HCT116 (cell line): ENCODE results near the gene CHMP1B. TPM values are rescaled to one million over a fixed set of nuclear protein-coding genes. Genes with fewer than 3 reads are reported as not detected.

Source experiments
- ATAC-seq: fragments of 200-7000 bp; cut with Tn5 transposase; 2 replicates; pipeline ENCODE4 v1.9.1; 2020; ENCODE audit warnings: mild to moderate bottlenecking, moderate library complexity
- BruUV-seq: library from RNA; stranded (reverse); fragments of 400-500 nt; replicated peaks from 2 replicates; lab custom pipeline; 2021; lab: Mats Ljungman, UMichigan
- CTCF ChIA-PET: fragments of 300-600 bp; sonication (Branson Sonifier 250); formaldehyde crosslinking; loops from one replicate; lab custom pipeline; 2021; ENCODE audit warnings: antibody characterized with exemption; lab: Charles Lee
- POLR2A ChIA-PET: fragments of 300-600, 350-600 bp; sonication (Branson Sonifier 250); formaldehyde crosslinking; loops from one replicate; lab custom pipeline; 2021; ENCODE audit warnings: antibody characterized with exemption; lab: Charles Lee
- RAD21 ChIA-PET, 2 experiments: fragments of 300-600 bp; sonication (Branson Sonifier 250); formaldehyde crosslinking; loops; one replicate each; lab custom pipeline; 2023; ENCODE audit warnings: low total read pairs in 2 of 2; ENCODE audit not compliant: uncharacterized antibody in 2 of 2, unreplicated experiment in 2 of 2, low non-redundant PET in 1 of 2; lab: Charles Lee
- DNase-seq: peaks from one replicate; pipeline ENCODE4 v3.0.0-alpha.2; 2010; ENCODE audit warnings: low read depth, low spot score
- H2AFZ ChIP-seq: fragments of 200-600 bp; shearing (Covaris generic), sonication (generic); 2 replicates; pipeline ENCODE4 v1.6.1; 2017; ENCODE audit warnings: low read depth, mixed run types, mixed read lengths, antibody characterized with exemption, low read length; ENCODE audit not compliant: poor library complexity, severe bottlenecking
- H3K27ac ChIP-seq: 2 replicates; pipeline ENCODE4 v1.5.1; 2012; ENCODE audit warnings: low read depth, low read length
- H3K27me3 ChIP-seq: fragments of 200-600 bp; sonication (generic); 2 replicates; pipeline ENCODE4 v1.6.1; 2016; ENCODE audit warnings: mixed run types, low read length, mixed read lengths; ENCODE audit not compliant: insufficient read depth
- H3K36me3 ChIP-seq, 2 experiments: fragments of 200-500 bp in 1 of 2; fragments of 200-600 bp in 1 of 2; sonication (Bioruptor generic) in 1 of 2; sonication (generic) in 1 of 2; 2 replicates each; pipeline versions ENCODE4 v1.5.1 to v1.6.1; 2014 to 2016; ENCODE audit warnings: low read length in 2 of 2, inconsistent platforms in 1 of 2, mixed read lengths in 1 of 2, mixed run types in 1 of 2; ENCODE audit not compliant: insufficient read depth in 2 of 2, control insufficient read depth in 1 of 2
- H3K4me1 ChIP-seq, 2 experiments: fragments of 200-600 bp in 1 of 2; sonication (generic) in 1 of 2; 2 replicates each; pipeline versions ENCODE4 v1.5.1 to v1.6.1; 2012 to 2017; ENCODE audit warnings: low read length in 2 of 2, inconsistent platforms in 1 of 2, mild to moderate bottlenecking in 1 of 2, mixed read lengths in 1 of 2, mixed run types in 1 of 2, moderate library complexity in 1 of 2; ENCODE audit not compliant: insufficient read depth in 2 of 2, control insufficient read depth in 1 of 2
- H3K4me2 ChIP-seq: fragments of 200-600 bp; sonication (generic); 2 replicates; pipeline ENCODE4 v1.6.1; 2017; ENCODE audit warnings: mixed run types, low read length, mixed read lengths
- H3K4me3 ChIP-seq, 2 experiments: fragments of 200-600 bp in 1 of 2; sonication (generic) in 1 of 2; replicated peaks in 1 of 2; 2 replicates each; pipeline ENCODE4 v1.5.1; 2011 to 2016; ENCODE audit warnings: low read length in 2 of 2, control low read depth in 1 of 2, low read depth in 1 of 2, mild to moderate bottlenecking in 1 of 2, mixed read lengths in 1 of 2, mixed run types in 1 of 2
- H3K79me2 ChIP-seq: fragments of 200-600 bp; sonication (generic); 2 replicates; pipeline ENCODE4 v1.6.1; 2017; ENCODE audit warnings: mild to moderate bottlenecking, mixed run types, low read length, moderate library complexity, mixed read lengths; ENCODE audit not compliant: insufficient read depth
- H3K9ac ChIP-seq: fragments of 200-600 bp; sonication (generic); 2 replicates; pipeline ENCODE4 v1.6.1; 2016; ENCODE audit warnings: low read length, mixed read lengths
- H3K9me2 ChIP-seq: fragments of 200-600 bp; sonication (generic), shearing (Covaris generic); 2 replicates; pipeline ENCODE4 v1.6.1; 2017; ENCODE audit warnings: mixed run types, mild to moderate bottlenecking, moderate library complexity; ENCODE audit not compliant: insufficient read depth
- H3K9me3 ChIP-seq, 2 experiments: fragments of 200-500 bp in 1 of 2; fragments of 200-600 bp in 1 of 2; sonication (Bioruptor generic) in 1 of 2; sonication (generic) in 1 of 2; 2 replicates each; pipeline ENCODE4 v1.6.1; 2014 to 2017; ENCODE audit warnings: low read length in 2 of 2, mixed read lengths in 2 of 2, inconsistent platforms in 1 of 2, low read depth in 1 of 2, mild to moderate bottlenecking in 1 of 2, mixed run types in 1 of 2, moderate library complexity in 1 of 2; ENCODE audit not compliant: control insufficient read depth in 1 of 2, insufficient read depth in 1 of 2
- H4K20me1 ChIP-seq: fragments of 200-600 bp; sonication (generic), shearing (Covaris generic); 2 replicates; pipeline ENCODE4 v1.6.1; 2017; ENCODE audit warnings: mixed run types, mild to moderate bottlenecking, moderate library complexity; ENCODE audit not compliant: insufficient read depth
- CBX3 ChIP-seq: IDR thresholded peaks from 2 replicates; pipeline ENCODE4 v1.6.1; 2012; ENCODE audit warnings: low read depth
- CEBPB ChIP-seq: IDR thresholded peaks from 2 replicates; pipeline ENCODE4 v1.6.1; 2012; ENCODE audit warnings: low read depth
- EGR1 ChIP-seq: IDR thresholded peaks from 2 replicates; pipeline ENCODE4 v1.6.1; 2012; ENCODE audit warnings: low read depth
- ELF1 ChIP-seq: IDR thresholded peaks from 2 replicates; pipeline ENCODE4 v1.6.1; 2012; ENCODE audit warnings: low read depth, borderline replicate concordance
- EZH2 ChIP-seq: fragments of 200-600 bp; sonication (generic); IDR thresholded peaks from 2 replicates; pipeline ENCODE4 v1.6.1; 2017; ENCODE audit warnings: antibody characterized with exemption, mixed run types
- EZH2phosphoT487 ChIP-seq: fragments of 200-600 bp; IDR thresholded peaks from 2 replicates; pipeline ENCODE4 v1.6.1; 2018; ENCODE audit warnings: antibody characterized with exemption, borderline replicate concordance
- FOSL1 ChIP-seq: IDR thresholded peaks from 2 replicates; pipeline ENCODE4 v1.6.1; 2012; ENCODE audit warnings: low read depth
- JUND ChIP-seq: IDR thresholded peaks from 2 replicates; pipeline ENCODE4 v1.6.1; 2012
- POLR2A ChIP-seq: IDR thresholded peaks from 2 replicates; pipeline ENCODE4 v1.7.0; 2011; ENCODE audit warnings: borderline replicate concordance; ENCODE audit not compliant: insufficient read depth, insufficient read length; ENCODE audit errors: extremely low read depth
- POLR2AphosphoS5 ChIP-seq: IDR thresholded peaks from 2 replicates; pipeline ENCODE4 v1.6.1; 2011; ENCODE audit warnings: mild to moderate bottlenecking, low read depth, low read length, moderate library complexity
- RAD21 ChIP-seq: IDR thresholded peaks from 2 replicates; pipeline ENCODE4 v1.6.1; 2012; ENCODE audit warnings: low read depth, mild to moderate bottlenecking
- SP1 ChIP-seq: IDR thresholded peaks from 2 replicates; pipeline ENCODE4 v1.6.1; 2012; ENCODE audit warnings: low read depth
- TCF7L2 ChIP-seq: IDR thresholded peaks from 2 replicates; pipeline ENCODE4 v1.7.0; 2011; ENCODE audit warnings: borderline replicate concordance, inconsistent platforms; ENCODE audit not compliant: insufficient read depth, insufficient read length; ENCODE audit errors: extremely low read depth
- YY1 ChIP-seq: IDR thresholded peaks from 2 replicates; pipeline ENCODE4 v1.6.1; 2011; ENCODE audit warnings: low read length, low read depth, moderate library complexity, mild to moderate bottlenecking; ENCODE audit not compliant: insufficient replicate concordance; ENCODE audit errors: extremely low read depth
- intact Hi-C: fragments of 100-400 bp; cut with micrococcal nuclease; formaldehyde crosslinking; loops from 2 replicates; pipeline ENCODE4 v1.10.0; 2022
- total RNA-seq: library from RNA; stranded (reverse); gene quantifications from one replicate; pipeline ENCODE4 v1.2.1, GENCODE V29; 2021; ENCODE audit not compliant: unreplicated experiment
- TF ChIP-seq, protein P1 (sequence below): IDR thresholded peaks from 2 replicates; pipeline ENCODE4 v1.6.1; 2012
- TF ChIP-seq, protein P2 (sequence below), 3 experiments: fragments of 200-600 bp in 1 of 3; sonication (generic) in 1 of 3; IDR thresholded peaks in 2 of 3; conservative IDR thresholded peaks in 1 of 3; 2 replicates each; pipeline ENCODE4 v1.5.1; 2012 to 2017; ENCODE audit warnings: low read depth in 2 of 3, low read length in 2 of 3, antibody characterized with exemption in 1 of 3, borderline replicate concordance in 1 of 3, control low read depth in 1 of 3, mild to moderate bottlenecking in 1 of 3, mixed read lengths in 1 of 3, mixed run types in 1 of 3, moderate library complexity in 1 of 3; ENCODE audit not compliant: insufficient read depth in 1 of 3
- TF ChIP-seq, protein P3 (sequence below): IDR thresholded peaks from 2 replicates; pipeline ENCODE4 v1.6.1; 2012
- TF ChIP-seq, protein P4 (sequence below): IDR thresholded peaks from 2 replicates; pipeline ENCODE4 v1.6.1; 2012; ENCODE audit warnings: low read depth
- TF ChIP-seq, protein P5 (sequence below): IDR thresholded peaks from 2 replicates; pipeline ENCODE4 v1.6.1; 2011; ENCODE audit warnings: mild to moderate bottlenecking, low read length, moderate library complexity; ENCODE audit not compliant: insufficient replicate concordance; ENCODE audit errors: extremely low read depth

The CHMP1B gene
- total RNA-seq, 1 experiment from 2014 or later: 30.3 TPM

- H3K27ac ChIP-seq: no peak overlapping the region
- H3K36me3 ChIP-seq: no peaks in the 10 kb centered on the region
- no peaks in the 10 kb centered on the region for H3K79me2 ChIP-seq
- H3K4me2 ChIP-seq: no peak overlapping the region
- intact Hi-C loops: no loop called here
- POLR2A ChIA-PET: no interaction called here
- H3K4me3 ChIP-seq: no peak overlapping the region
- CTCF ChIA-PET: no interaction called here
- no peaks in the 10 kb centered on the region for H4K20me1 ChIP-seq
- H3K27me3 ChIP-seq: no peaks in the 10 kb centered on the region
- ATAC-seq: no peak
- no peaks in the 10 kb centered on the region for H3K9me3 ChIP-seq
- H3K9ac ChIP-seq: no peak overlapping the region
- RAD21 ChIA-PET: no interaction called here
- H3K9me2 ChIP-seq: no peaks in the 10 kb centered on the region
- no peak overlapping the region for H2AFZ ChIP-seq
- no peak for DNase-seq
- H3K4me1 ChIP-seq: peaks cover 29 to 30% of the 10 kb centered on the region in 2 experiments
- no TSS peak for BruUV-seq
- TF ChIP-seq POLR2A (no peak), EZH2 (no peak), JUND (no peak), POLR2AphosphoS5 (no peak), FOSL1 (no peak), RAD21 (no peak), EGR1 (no peak), TCF7L2 (no peak), CEBPB (no peak), CBX3 (no peak), SP1 (no peak), EZH2phosphoT487 (no peak), YY1 (no peak), ELF1 (no peak)
- TF ChIP-seq, protein P1, sequence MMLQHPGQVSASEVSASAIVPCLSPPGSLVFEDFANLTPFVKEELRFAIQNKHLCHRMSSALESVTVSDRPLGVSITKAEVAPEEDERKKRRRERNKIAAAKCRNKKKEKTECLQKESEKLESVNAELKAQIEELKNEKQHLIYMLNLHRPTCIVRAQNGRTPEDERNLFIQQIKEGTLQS: no peak
- TF ChIP-seq, protein P2, sequence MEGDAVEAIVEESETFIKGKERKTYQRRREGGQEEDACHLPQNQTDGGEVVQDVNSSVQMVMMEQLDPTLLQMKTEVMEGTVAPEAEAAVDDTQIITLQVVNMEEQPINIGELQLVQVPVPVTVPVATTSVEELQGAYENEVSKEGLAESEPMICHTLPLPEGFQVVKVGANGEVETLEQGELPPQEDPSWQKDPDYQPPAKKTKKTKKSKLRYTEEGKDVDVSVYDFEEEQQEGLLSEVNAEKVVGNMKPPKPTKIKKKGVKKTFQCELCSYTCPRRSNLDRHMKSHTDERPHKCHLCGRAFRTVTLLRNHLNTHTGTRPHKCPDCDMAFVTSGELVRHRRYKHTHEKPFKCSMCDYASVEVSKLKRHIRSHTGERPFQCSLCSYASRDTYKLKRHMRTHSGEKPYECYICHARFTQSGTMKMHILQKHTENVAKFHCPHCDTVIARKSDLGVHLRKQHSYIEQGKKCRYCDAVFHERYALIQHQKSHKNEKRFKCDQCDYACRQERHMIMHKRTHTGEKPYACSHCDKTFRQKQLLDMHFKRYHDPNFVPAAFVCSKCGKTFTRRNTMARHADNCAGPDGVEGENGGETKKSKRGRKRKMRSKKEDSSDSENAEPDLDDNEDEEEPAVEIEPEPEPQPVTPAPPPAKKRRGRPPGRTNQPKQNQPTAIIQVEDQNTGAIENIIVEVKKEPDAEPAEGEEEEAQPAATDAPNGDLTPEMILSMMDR (IDR thresholded peaks at IDR 0.05 in 2 of 3, conservative IDR thresholded peaks at IDR 0.05 in 1 of 3; ENCODE audit: borderline replicate concordance in 1 of 3, insufficient read depth in 1 of 3, low read depth in 2 of 3, low read length in 2 of 3): no peak
- TF ChIP-seq, protein P3, sequence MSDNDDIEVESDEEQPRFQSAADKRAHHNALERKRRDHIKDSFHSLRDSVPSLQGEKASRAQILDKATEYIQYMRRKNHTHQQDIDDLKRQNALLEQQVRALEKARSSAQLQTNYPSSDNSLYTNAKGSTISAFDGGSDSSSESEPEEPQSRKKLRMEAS: no peak
- TF ChIP-seq, protein P4, sequence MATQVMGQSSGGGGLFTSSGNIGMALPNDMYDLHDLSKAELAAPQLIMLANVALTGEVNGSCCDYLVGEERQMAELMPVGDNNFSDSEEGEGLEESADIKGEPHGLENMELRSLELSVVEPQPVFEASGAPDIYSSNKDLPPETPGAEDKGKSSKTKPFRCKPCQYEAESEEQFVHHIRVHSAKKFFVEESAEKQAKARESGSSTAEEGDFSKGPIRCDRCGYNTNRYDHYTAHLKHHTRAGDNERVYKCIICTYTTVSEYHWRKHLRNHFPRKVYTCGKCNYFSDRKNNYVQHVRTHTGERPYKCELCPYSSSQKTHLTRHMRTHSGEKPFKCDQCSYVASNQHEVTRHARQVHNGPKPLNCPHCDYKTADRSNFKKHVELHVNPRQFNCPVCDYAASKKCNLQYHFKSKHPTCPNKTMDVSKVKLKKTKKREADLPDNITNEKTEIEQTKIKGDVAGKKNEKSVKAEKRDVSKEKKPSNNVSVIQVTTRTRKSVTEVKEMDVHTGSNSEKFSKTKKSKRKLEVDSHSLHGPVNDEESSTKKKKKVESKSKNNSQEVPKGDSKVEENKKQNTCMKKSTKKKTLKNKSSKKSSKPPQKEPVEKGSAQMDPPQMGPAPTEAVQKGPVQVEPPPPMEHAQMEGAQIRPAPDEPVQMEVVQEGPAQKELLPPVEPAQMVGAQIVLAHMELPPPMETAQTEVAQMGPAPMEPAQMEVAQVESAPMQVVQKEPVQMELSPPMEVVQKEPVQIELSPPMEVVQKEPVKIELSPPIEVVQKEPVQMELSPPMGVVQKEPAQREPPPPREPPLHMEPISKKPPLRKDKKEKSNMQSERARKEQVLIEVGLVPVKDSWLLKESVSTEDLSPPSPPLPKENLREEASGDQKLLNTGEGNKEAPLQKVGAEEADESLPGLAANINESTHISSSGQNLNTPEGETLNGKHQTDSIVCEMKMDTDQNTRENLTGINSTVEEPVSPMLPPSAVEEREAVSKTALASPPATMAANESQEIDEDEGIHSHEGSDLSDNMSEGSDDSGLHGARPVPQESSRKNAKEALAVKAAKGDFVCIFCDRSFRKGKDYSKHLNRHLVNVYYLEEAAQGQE: no peak
- TF ChIP-seq, protein P5, sequence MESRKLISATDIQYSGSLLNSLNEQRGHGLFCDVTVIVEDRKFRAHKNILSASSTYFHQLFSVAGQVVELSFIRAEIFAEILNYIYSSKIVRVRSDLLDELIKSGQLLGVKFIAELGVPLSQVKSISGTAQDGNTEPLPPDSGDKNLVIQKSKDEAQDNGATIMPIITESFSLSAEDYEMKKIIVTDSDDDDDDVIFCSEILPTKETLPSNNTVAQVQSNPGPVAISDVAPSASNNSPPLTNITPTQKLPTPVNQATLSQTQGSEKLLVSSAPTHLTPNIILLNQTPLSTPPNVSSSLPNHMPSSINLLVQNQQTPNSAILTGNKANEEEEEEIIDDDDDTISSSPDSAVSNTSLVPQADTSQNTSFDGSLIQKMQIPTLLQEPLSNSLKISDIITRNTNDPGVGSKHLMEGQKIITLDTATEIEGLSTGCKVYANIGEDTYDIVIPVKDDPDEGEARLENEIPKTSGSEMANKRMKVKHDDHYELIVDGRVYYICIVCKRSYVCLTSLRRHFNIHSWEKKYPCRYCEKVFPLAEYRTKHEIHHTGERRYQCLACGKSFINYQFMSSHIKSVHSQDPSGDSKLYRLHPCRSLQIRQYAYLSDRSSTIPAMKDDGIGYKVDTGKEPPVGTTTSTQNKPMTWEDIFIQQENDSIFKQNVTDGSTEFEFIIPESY: no peak
These were observed 40.8 kb upstream of the CHMP1B start for GRCh38 chr18:11810379-11810778.
